ENCODE measurements around the gene ARID3B. TPM values are rescaled to one million over a fixed set of nuclear protein-coding genes. Genes with fewer than 3 reads are reported as not detected.
"Not testable (repeated sequence)": the region's sequence is repeated elsewhere in the genome, so short reads cannot be mapped to it uniquely, and the experiment has no call there.

ARID3B gene
- total RNA-seq = 5.6 TPM

DNA sequence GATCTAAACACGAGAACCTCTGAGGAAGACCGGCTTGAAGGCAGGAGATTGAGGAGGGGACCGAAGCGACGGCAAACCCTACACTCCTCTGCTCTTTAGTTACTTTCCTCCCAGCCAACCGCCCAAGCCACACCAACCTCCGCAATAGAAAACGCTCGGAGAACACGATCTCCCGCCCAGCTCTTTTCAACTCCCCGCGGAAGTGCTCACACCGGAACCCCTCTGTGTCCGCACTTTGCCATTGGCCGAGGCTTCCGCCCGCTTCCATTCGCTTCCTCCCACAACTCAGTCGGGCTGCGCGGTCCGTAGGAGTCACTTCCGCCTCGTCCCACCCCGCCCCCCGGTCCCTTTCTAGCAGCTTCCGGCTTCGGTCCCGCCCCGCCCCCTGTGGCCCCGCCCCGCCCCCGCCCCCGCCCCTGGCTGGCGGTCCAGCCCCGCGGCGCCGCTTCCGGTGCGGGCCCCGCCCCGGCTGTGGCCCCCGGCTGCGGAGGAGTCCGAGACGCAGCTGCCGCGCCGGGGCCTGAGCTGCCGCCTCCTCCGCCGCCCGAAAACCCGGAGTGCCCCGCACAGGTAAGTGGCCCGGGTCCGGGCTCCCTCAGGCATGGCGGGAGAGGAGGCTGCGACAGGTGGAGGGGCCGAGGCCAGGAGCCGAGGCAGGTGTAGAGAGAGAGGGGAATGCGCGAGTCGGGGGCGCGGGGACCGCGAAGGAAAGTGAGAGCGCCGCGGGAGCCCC, at the start of gene ARID3B:
TSS of gene ARID3B (plus strand) at position 460 of the 733 bp plus-strand sequence. CDS start 2,717 bp downstream, outside the sequence.
- peak; percentile 98 for DNase-seq (ENCODE audit: low spot score)

DNA sequence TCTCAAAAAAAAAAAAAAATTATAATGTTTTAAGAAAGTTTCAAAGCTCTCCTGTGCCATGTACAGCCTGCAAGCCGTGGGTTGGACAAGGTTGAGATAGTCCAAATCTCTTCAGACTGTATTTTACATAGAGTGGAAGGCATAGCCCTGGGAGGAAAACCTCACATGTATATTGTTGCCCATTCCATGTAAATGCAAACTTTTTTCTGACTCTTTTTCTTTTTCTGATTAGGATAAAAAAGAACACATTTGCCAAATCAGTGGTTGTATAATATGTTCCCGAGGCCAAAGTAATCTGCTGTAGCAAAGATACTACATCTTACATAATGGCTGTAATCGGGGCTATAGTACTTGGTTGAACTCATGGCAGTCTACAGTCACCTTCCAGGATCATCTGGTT, 44.4 kb upstream of the ARID3B start:
- no peak for DNase-seq (ENCODE audit: low spot score)

- DNase-seq (ENCODE audit: low spot score) = no peak
Observed at GRCh38 chr15:74497584-74497983, 43.4 kb upstream of the ARID3B start.

- DNase-seq (ENCODE audit: low spot score) = no peak
Observed at GRCh38 chr15:74499366-74499765, 41.7 kb upstream of the ARID3B start.

DNA sequence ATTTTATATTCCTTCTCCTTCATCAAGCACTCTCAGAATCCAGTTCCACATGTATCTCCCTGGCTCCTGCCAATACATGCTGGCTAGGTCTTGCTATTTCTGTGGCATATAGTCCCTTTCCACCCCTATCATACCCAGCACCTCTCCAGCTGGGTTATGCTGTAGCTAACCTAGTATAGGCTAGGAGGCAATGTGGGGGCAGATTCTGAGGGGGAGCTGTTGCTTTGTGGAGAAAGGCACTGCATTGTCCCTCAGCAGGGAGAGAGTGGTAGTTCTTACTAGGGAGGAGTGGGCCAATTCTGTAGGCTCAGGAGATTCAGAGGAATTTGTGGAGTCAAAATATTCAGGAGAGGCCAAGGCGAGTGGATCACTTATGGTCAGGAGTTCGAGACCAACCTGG, 40.6 kb upstream of the ARID3B start:
- no peak for DNase-seq (ENCODE audit: low spot score)

GRCh38 chr15:74502301-74502700, 38.7 kb upstream of the ARID3B start:
- no peak for DNase-seq (ENCODE audit: low spot score)

DNA sequence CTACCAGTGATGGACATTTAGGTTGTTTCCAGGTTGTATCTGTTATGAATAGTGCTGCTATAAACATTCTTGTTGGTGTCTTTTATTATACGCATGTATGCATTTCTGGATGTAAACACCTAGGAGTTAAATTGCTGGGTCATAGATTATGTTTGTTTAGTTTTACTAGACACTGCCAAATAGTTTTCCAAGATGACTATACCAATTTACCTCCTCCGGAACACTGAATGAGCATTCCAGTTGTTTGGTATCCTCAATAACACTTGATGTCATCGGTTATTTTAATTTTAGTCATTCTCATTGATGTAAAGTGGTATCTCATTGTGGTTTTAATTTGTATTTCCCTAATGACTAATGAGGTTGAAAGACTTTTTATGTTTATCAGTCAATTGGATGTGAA, 36.6 kb upstream of the ARID3B start:
- DNase-seq (ENCODE audit: low spot score) = no peak

DNA sequence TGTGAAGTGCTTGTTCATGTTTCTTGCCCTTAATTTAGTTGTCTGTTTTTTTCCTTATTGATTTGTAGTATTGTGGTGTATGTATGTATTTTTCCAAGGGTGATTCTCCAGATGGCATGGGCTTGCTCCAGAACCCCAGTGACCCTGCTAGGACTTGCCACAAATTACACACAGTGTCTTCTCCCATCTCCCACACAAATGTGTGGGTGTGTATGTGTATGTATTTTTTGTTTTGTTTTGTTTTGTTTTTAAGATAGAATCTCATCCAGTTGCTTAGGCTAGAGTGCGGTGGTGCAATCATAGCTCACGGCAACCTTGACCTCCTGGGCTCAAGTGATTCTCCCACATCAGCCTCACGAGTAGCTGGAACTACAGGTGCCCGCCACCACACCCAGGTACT, 36.2 kb upstream of the ARID3B start:
- DNase-seq (ENCODE audit: low spot score) = no peak

DNA sequence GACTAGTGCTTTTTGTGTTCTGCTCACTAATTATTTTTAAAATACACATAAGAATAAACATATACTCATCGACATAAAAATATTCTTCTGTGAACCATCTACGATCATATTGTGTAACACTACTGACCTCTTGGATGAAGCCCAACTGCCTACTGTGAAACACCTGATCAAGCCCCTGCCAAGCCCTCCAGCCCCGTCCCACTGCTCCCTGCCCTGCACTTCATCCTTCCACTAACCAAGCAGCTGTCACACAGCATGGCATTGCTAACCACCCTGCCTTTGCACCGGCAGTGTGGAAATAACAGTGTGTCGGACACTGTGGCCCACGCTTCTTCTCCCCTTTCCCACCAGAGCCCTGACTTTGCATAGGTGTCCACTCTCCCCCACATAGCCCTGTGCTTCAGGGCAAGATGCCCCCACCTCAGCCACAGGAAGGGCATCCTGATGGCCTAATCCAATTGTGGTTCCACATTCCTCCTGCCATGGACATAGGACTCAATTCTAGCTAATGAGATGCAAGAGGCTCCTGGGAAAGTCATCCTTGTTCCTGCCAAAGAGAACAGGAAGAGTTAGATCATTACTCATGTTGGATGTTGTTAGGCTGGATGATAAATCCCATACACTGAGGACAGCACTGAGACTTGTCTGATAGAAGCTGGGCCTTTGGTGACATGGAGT, 35.0 kb upstream of the ARID3B start:
- DNase-seq (ENCODE audit: low spot score) = no peak

- DNase-seq (ENCODE audit: low spot score) = no peak
Observed at GRCh38 chr15:74506515-74506840, 34.5 kb upstream of the ARID3B start.

GRCh38 chr15:74511583-74511982, 29.4 kb upstream of the ARID3B start:
- no peak for DNase-seq (ENCODE audit: low spot score)

DNA sequence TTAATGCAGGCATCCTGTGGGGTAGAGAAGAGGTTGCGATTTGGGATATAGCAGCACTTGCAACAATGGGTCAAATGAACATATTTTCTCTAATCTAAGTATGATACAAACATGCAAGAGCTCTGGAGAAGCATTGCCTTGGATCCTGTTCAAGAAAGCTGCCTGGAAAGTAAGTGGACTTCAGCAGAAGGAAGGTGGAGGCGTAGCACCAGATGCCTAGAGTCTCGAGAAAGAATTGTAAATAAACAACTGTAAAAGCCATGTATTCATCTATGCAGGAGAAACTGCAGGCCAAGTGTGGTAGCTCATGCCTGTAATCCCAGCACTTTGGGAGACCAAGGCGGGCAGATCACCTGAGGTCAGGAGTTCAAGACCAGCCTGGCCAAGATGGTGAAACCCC, 27.0 kb upstream of the ARID3B start:
- not testable (repeated sequence) for DNase-seq (ENCODE audit: low spot score)

- no peak for DNase-seq (ENCODE audit: low spot score)
Observed at GRCh38 chr15:74517096-74517495, 23.9 kb upstream of the ARID3B start.

- no peak for DNase-seq (ENCODE audit: low spot score)
Observed at GRCh38 chr15:74519311-74519710, 21.7 kb upstream of the ARID3B start.

- DNase-seq (ENCODE audit: low spot score) = no peak
Observed at GRCh38 chr15:74520407-74520806, 20.6 kb upstream of the ARID3B start.

- DNase-seq (ENCODE audit: low spot score) = no peak
Observed at GRCh38 chr15:74523982-74524381, 17.0 kb upstream of the ARID3B start.

DNA sequence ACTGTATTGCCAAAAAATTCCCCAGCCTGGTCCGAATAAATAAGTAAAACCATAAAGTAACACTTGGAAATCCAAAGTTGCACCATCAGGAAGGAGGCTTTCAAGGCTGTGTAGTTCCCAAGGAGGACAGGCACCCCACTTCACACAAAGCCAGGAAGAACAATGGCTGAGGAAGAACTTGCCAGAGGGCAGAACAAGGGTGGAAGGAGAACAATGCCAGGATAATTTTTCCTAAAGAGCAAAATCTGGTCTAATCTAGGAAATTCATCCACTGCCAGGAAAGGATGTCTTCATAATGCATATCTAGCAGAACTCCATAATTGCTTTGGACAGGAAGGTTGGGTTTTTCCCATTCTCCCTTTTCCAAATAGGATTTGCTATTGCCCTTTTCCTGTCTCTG, 15.7 kb upstream of the ARID3B start:
- DNase-seq (ENCODE audit: low spot score) = no peak

DNA sequence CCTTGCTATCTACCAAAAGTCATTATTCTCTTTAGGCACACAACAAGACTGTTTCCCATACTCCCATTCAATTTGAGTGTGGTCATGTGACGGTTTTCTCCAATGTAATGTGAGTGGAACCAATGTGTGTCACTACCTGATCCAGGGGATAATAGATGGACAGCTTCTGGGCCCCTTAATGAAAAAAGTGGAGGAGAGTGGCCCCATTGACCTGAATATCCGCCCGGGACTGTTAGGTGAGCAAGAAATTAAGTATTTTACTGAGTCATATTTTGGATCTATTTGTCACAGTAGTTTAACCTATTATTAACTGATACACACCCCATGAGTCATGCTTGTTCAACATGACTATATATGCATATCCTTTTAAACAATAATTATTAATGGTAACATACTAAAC, 15.1 kb upstream of the ARID3B start:
- no peak for DNase-seq (ENCODE audit: low spot score)

- no peak for DNase-seq (ENCODE audit: low spot score)
Observed at GRCh38 chr15:74528876-74529275, 12.1 kb upstream of the ARID3B start.

DNA sequence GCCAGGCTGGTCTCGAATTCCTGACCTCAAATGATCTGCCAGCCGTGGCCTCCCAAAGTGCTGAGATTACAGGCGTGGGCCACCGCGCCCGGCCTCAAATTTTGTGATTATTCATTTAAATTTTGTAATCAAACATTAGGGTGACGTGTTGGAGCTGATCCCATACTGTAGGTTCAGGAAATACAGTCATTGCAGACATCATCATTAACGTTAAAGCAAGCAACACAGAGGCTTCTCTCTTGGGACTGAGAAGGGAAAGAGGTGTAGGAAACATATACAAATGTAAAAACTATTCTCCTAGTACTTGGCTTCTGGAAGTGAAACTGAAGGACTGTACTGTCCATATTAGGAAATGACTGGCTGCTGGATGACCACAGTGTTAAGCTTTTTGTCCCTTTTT, 11.1 kb upstream of the ARID3B start:
- DNase-seq (ENCODE audit: low spot score) = no peak

DNA sequence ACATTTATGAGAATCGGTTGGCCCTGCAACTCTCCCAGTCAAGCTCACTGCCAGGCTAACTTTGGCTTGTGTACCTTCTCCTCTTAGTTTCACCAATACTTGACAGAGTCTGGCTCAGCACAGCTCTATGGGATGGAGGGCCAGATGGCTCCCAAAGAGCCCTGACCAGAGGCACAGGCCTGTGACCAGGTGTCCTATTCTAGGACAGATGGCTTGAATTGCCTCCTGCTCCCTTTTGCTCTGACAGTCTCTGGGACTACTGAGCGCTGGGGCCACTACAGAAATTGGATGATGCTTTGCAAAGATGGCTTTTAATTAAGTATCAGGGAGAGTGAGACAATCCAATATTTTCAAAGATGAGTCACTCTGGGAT, 10.3 kb upstream of the ARID3B start:
- DNase-seq (ENCODE audit: low spot score) = no peak

GRCh38 chr15:74531144-74531811, 9.7 kb upstream of the ARID3B start:
- DNase-seq (ENCODE audit: low spot score) = no peak

GRCh38 chr15:74535388-74536084, 5.5 kb upstream of the ARID3B start:
- no peak for DNase-seq (ENCODE audit: low spot score)

Data from ureter (tissue), 1 donor.